ENCODE measurements around the gene APBA1.

- no peak for TF ChIP-seq CTCF (IDR thresholded peaks at IDR 0.05; ENCODE audit: insufficient read depth, low read depth, low read length)
- TF ChIP-seq EZH2 (IDR thresholded peaks at IDR 0.05; ENCODE audit: insufficient read depth, low read length): no peak
These were observed 169.4 kb downstream of the APBA1 start for GRCh38 chr9:69502671-69503301.

All from astrocyte (in vitro differentiated cells and primary cell).